ENCODE results near the gene KIF26B.

- TF ChIP-seq CTCF (IDR thresholded peaks at IDR 0.05; ENCODE audit: low read depth, low read length) = no peak
- TF ChIP-seq POLR2A (IDR thresholded peaks at IDR 0.05; ENCODE audit: extremely low read depth, insufficient read length) = no peak
- no peak for TF ChIP-seq MAX (IDR thresholded peaks at IDR 0.05; ENCODE audit: low read depth, low read length)
Measured at GRCh38 chr1:245327842-245328241, 173.1 kb downstream of the KIF26B start.

Data from NB4 (cell line).